Spleen (tissue), 11 donors: ENCODE data around the gene PSMB9. TPM values are rescaled to one million over a fixed set of nuclear protein-coding genes. Genes with fewer than 3 reads are reported as not detected.

ENCODE experiments used
- DNase-seq: peaks from one replicate; pipeline ENCODE4 v3.0.0-alpha.2; 2020
- H3K27ac ChIP-seq, 8 donors: fragments of 200-600 bp; sonication (generic) in 7 of 8; 1 replicate in 4 of 8; 2 replicates in 4 of 8; pipeline versions ENCODE4 v1.5.0 to v1.8.0; 2016 to 2021; ENCODE audit warnings: inconsistent platforms in 4 of 8, mild to moderate bottlenecking in 4 of 8, moderate library complexity in 1 of 8
- H3K27me3 ChIP-seq, 7 donors: fragments of 200-600 bp; sonication (generic) in 6 of 7; replicated peaks in 1 of 7; 1 replicate in 4 of 7; 2 replicates in 3 of 7; pipeline versions ENCODE4 v1.5.0 to v1.8.0; 2016 to 2021; ENCODE audit warnings: inconsistent platforms in 3 of 7, mild to moderate bottlenecking in 1 of 7
- H3K36me3 ChIP-seq, 6 donors: fragments of 200-600 bp; sonication (generic) in 5 of 6; 1 replicate in 4 of 6; 2 replicates in 2 of 6; pipeline versions ENCODE4 v1.5.0 to v1.8.0; 2016 to 2021; ENCODE audit warnings: inconsistent platforms in 2 of 6
- H3K4me1 ChIP-seq, 6 donors: fragments of 200-600 bp; sonication (generic) in 5 of 6; 1 replicate in 3 of 6; 2 replicates in 3 of 6; pipeline versions ENCODE4 v1.5.0 to v1.8.0; 2016 to 2021; ENCODE audit warnings: inconsistent platforms in 3 of 6
- H3K4me3 ChIP-seq, 8 donors: fragments of 200-600 bp; sonication (generic) in 7 of 8; 1 replicate in 4 of 8; 2 replicates in 4 of 8; pipeline versions ENCODE4 v1.5.0 to v1.8.0; 2016 to 2021; ENCODE audit warnings: inconsistent platforms in 4 of 8, mild to moderate bottlenecking in 4 of 8, moderate library complexity in 2 of 8
- H3K9me3 ChIP-seq, 8 donors: fragments of 200-600 bp; sonication (generic) in 7 of 8; 1 replicate in 4 of 8; 2 replicates in 4 of 8; pipeline versions ENCODE4 v1.5.0 to v1.8.0; 2016 to 2021; ENCODE audit warnings: inconsistent platforms in 4 of 8
- POLR2A ChIP-seq, 3 donors: fragments of 450-650 bp; IDR thresholded peaks; one replicate each; pipeline ENCODE4 v1.5.1; 2017; ENCODE audit warnings: antibody characterized with exemption in 3 of 3, mild to moderate bottlenecking in 1 of 3
- POLR2AphosphoS5 ChIP-seq, 3 donors: sonication (generic); formaldehyde crosslinking; IDR thresholded peaks; one replicate each; pipeline ENCODE4 v1.5.1; 2017; ENCODE audit warnings: antibody characterized with exemption in 3 of 3
- WGBS, 5 donors: extraction: QIAGEN DNeasy Blood & Tissue Kit in 3 of 5; methylation state at CpG; one replicate each; pipeline versions ENCODE4 v1.1.5 to v1.1.7; 2013 to 2018; 5-methylcytosine and 5-hydroxymethylcytosine counted together
- intact Hi-C: fragments of 100-400 bp; cut with DNase I; formaldehyde crosslinking; loops from one replicate; pipeline ENCODE4 v1.15.0; 2023; ENCODE audit warnings: low total_unique reads
- polyA plus RNA-seq, 3 donors: library from polyadenylated mRNA; stranded (reverse); fragments of 200-250 nt; gene quantifications; one replicate each; pipeline ENCODE4 v1.2.1, GENCODE V29; 2013
- total RNA-seq, 7 donors: library from RNA; depleted of rRNA in 3 of 7; stranded (reverse); fragments of >200 nt in 3 of 7; fragmentation: NEBNext Ultra II Directional in 4 of 7; extraction: Animal tissue kit (Norgen Biotek cat#: 25700) in 4 of 7; gene quantifications; one replicate each; pipeline versions ENCODE4 v1.1.0 to v1.2.1, GENCODE V29; 2016 to 2021
- TF ChIP-seq, protein P1 (sequence below), 11 experiments: fragments of 200-600 bp in 7 of 11; fragments of 450-650 bp in 4 of 11; sonication (generic) in 4 of 11; IDR thresholded peaks in 8 of 11; conservative IDR thresholded peaks in 3 of 11; 1 replicate in 7 of 11; 2 replicates in 4 of 11; pipeline versions ENCODE4 v1.4.0 to v1.8.0; 2016 to 2021; ENCODE audit warnings: antibody characterized with exemption in 11 of 11, inconsistent platforms in 4 of 11, mild to moderate bottlenecking in 1 of 11
- donor health status: healthy with polysubstance abuse.
- donor health status: DM: no; HTN: no; CAD: no; lungs with moderate emphysema.
- donor health status: DM: no; HTN: no; CAD: no.
- donor health status: Bipolar disorder and iron deficiency.
- donor health status: healthy.
- donor health status: DM: no; HTN: no; CAD: no.
- donor health status: DM: yes; HTN: yes; CAD: no.

Gene PSMB9
- total and polyA plus RNA-seq, 10 donors, result 141 to 328 (median 172) TPM

DNA sequence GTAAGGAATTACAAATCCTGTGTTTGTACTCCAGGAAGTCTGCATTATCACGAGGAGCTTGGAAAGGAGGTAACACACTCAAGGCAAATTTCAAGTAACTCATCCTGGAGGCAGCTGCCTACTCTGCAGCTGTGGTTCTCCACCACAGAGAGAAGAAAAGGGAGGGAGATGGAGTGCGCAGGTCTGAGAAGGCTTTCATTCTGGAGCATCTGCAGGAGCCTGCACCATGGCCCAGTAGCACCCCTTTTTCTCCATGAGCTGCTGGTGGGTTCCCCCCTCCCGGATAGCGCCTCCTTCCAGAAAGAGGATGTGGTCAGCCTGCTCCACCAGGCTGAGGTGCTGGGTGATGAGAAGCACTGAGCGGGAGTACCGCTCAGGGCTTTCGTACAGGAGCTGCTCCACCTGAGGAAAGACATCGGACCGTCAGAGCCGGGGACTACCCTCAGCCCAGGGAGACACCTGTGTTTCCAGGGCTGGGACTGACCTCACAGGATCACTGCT, 8.6 kb upstream of the PSMB9 start:
- 6 to 15% (median 9%) methylated on average over 9 to 10 of the region's 10 CpGs for WGBS, 5 donors
- Histone ChIP-seq H3K4me1 (peaks cover 73 to 89% (median 85%) of the 10 kb centered on the region in 6 donors), H3K4me3 (peak overlapping the region; percentile 67 to 92 (median 84)), H3K36me3 (peaks cover 0 to 81% (median 74%) of the 10 kb centered on the region in 6 donors), H3K27me3 (no peaks in the 10 kb centered on the region), H3K27ac (peak overlapping the region; percentile 94 to 100 (median 99)), H3K9me3 (no peaks in the 10 kb centered on the region)
- TF ChIP-seq POLR2AphosphoS5 (IDR thresholded peaks at IDR 0.05) (peak; percentile 64 to 85 (median 82)), POLR2A (IDR thresholded peaks at IDR 0.05) (no peak)
- TF ChIP-seq, protein P1, sequence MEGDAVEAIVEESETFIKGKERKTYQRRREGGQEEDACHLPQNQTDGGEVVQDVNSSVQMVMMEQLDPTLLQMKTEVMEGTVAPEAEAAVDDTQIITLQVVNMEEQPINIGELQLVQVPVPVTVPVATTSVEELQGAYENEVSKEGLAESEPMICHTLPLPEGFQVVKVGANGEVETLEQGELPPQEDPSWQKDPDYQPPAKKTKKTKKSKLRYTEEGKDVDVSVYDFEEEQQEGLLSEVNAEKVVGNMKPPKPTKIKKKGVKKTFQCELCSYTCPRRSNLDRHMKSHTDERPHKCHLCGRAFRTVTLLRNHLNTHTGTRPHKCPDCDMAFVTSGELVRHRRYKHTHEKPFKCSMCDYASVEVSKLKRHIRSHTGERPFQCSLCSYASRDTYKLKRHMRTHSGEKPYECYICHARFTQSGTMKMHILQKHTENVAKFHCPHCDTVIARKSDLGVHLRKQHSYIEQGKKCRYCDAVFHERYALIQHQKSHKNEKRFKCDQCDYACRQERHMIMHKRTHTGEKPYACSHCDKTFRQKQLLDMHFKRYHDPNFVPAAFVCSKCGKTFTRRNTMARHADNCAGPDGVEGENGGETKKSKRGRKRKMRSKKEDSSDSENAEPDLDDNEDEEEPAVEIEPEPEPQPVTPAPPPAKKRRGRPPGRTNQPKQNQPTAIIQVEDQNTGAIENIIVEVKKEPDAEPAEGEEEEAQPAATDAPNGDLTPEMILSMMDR (IDR thresholded peaks at IDR 0.05 in 8 of 11, conservative IDR thresholded peaks at IDR 0.05 in 3 of 11), result no peak
- DNase-seq, result peak; percentile 87
- intact Hi-C loops, result no loop called here

DNA sequence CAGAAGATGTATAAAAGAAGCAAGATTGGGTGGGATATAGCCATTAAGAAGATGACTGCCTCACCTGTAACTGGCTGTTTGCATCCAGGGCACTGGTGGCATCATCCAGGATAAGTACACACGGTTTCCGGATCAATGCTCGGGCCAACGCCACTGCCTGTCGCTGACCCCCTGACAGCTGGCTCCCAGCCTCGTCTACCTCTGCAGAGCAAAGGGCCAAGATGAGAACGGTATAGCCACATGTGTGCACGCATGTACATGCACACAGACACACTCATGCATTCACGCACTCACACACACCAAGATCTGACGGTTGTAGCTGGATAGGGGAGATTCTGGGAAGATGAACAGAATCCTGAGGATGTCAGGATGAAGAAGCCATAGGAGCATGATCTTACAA, 7.0 kb upstream of the PSMB9 start:
- DNase-seq, result no peak
- peak overlapping the region in 4 of 8 donors; percentile 3 to 92 (median 46) for H3K4me3 ChIP-seq
- H3K27me3 ChIP-seq, result no peaks in the 10 kb centered on the region
- H3K27ac ChIP-seq, result peak overlapping the region in 6 of 8 donors; percentile 94 to 100 (median 99)
- 85 to 96% (median 89%) methylated on average over 10 of the region's 10 CpGs for WGBS, 5 donors
- peak; percentile 70 to 81 (median 75) for TF ChIP-seq POLR2AphosphoS5 (IDR thresholded peaks at IDR 0.05)
- no peak for TF ChIP-seq POLR2A (IDR thresholded peaks at IDR 0.05)
- H3K36me3 ChIP-seq, result peaks cover 0 to 81% (median 72%) of the 10 kb centered on the region in 6 donors
- H3K4me1 ChIP-seq, result peaks cover 74 to 89% (median 85%) of the 10 kb centered on the region in 6 donors
- intact Hi-C loops, result no loop called here
- no peaks in the 10 kb centered on the region for H3K9me3 ChIP-seq

DNA sequence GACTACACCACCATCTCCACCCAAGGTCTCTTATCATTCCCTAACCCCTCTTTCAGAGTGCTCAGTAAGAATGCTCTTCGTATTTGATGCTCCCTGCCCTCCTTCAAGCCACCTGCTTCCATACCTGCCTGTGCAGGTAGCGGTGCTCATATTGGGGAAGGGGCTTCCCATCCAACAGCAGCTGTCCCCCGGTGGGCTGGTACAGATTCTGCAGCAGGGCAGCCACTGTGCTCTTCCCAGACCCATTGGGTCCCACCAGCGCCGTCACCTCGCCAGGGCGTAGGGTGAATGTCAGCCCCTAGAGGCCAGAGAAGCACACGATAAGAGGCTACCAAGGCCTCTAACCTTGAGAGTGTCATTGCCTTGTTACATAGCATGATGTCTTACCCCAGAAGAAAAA, 6.2 kb upstream of the PSMB9 start:
- Histone ChIP-seq H3K36me3 (peaks cover 0 to 77% (median 67%) of the 10 kb centered on the region in 6 donors), H3K9me3 (no peaks in the 10 kb centered on the region), H3K4me3 (peak overlapping the region in 3 of 8 donors; percentile 3 to 92 (median 4)), H3K4me1 (peaks cover 67 to 89% (median 82%) of the 10 kb centered on the region in 6 donors), H3K27ac (peak overlapping the region in 7 of 8 donors; percentile 3 to 100 (median 94)), H3K27me3 (no peaks in the 10 kb centered on the region)
- DNase-seq, result no peak
- TF ChIP-seq POLR2AphosphoS5 (IDR thresholded peaks at IDR 0.05), result peak in 2 of 3 donors; percentile 58 to 68
- TF ChIP-seq, protein P1 (IDR thresholded peaks at IDR 0.05 in 8 of 11, conservative IDR thresholded peaks at IDR 0.05 in 3 of 11), result no peak
- intact Hi-C loops, result no loop called here
- 84 to 92% (median 90%) methylated on average over 8 of the region's 8 CpGs for whole genome bisulfite sequencing, 5 donors

DNA sequence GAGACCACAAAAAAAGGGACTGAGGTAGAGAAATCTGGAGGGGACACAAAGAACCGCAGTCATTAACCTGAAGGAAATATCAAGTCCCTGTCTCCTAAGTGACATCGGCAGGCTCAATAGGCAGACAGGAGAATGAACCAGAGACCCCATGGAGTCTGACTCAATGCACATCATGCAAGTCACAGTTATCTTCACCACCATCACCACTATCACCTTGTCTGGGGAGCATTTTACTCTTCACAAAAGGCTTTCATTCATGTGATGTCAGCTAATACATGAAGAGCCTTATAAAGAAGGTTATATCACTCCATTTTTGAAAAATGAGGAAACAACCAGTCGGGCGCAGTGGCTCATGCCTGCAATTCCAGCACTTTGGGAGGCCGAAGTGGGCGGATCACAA, 4.9 kb upstream of the PSMB9 start:
- TF ChIP-seq POLR2A (IDR thresholded peaks at IDR 0.05) (no peak), POLR2AphosphoS5 (IDR thresholded peaks at IDR 0.05) (no peak)
- TF ChIP-seq, protein P1 (IDR thresholded peaks at IDR 0.05 in 8 of 11, conservative IDR thresholded peaks at IDR 0.05 in 3 of 11), result no peak
- Histone ChIP-seq H3K4me1 (peaks cover 61 to 82% (median 75%) of the 10 kb centered on the region in 6 donors), H3K4me3 (peak overlapping the region in 2 of 8 donors; percentile 9 to 92), H3K36me3 (peaks cover 0 to 76% (median 67%) of the 10 kb centered on the region in 6 donors), H3K27me3 (no peaks in the 10 kb centered on the region), H3K27ac (peak overlapping the region in 5 of 8 donors; percentile 32 to 100 (median 98)), H3K9me3 (no peaks in the 10 kb centered on the region)
- intact Hi-C loops, result no loop called here
- 75 to 85% (median 78%) methylated on average over 6 of the region's 6 CpGs for WGBS, 5 donors
- DNase-seq, result no peak
